ENCODE data around the gene DGKI.
A peak's percentile ranks its signal among the peaks of the same experiment; 100 is the strongest.

Gene DGKI

DNA sequence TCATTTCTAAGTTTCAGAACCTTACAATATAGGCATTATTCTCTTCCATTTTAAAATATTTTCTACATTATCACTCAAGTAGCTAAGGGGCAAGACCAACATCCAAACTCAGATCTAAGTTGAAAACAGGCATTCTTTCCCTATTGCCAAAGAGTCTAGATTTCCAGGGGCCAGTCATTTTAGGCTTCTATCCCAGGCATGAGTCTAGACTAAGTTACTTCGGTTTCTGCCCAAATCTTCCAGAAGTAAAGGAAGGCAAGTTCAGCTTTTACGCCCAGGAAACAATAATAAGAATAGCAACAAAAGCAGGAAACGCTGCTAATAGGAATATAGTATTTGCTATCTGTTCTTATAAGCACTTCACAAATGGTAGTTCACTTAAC lies 189.9 kb downstream of the DGKI start:
- H3K4me3 ChIP-seq (ENCODE audit: low read depth, low read length), result no peak overlapping the region
- TF ChIP-seq, protein P1, sequence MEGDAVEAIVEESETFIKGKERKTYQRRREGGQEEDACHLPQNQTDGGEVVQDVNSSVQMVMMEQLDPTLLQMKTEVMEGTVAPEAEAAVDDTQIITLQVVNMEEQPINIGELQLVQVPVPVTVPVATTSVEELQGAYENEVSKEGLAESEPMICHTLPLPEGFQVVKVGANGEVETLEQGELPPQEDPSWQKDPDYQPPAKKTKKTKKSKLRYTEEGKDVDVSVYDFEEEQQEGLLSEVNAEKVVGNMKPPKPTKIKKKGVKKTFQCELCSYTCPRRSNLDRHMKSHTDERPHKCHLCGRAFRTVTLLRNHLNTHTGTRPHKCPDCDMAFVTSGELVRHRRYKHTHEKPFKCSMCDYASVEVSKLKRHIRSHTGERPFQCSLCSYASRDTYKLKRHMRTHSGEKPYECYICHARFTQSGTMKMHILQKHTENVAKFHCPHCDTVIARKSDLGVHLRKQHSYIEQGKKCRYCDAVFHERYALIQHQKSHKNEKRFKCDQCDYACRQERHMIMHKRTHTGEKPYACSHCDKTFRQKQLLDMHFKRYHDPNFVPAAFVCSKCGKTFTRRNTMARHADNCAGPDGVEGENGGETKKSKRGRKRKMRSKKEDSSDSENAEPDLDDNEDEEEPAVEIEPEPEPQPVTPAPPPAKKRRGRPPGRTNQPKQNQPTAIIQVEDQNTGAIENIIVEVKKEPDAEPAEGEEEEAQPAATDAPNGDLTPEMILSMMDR (IDR thresholded peaks at IDR 0.05; ENCODE audit: control insufficient read depth, extremely low read depth, insufficient read depth), result no peak
- DNase-seq (ENCODE audit: low read depth), result no peak

GRCh38 chr7:137656227-137656849 lies 190.4 kb downstream of the DGKI start:
- DNase-seq (ENCODE audit: low read depth), result peak; percentile 21
- TF ChIP-seq, protein P1 (IDR thresholded peaks at IDR 0.05; ENCODE audit: control insufficient read depth, extremely low read depth, insufficient read depth), result peak; percentile 82
- no peak overlapping the region for H3K4me3 ChIP-seq (ENCODE audit: low read depth, low read length)

DNA sequence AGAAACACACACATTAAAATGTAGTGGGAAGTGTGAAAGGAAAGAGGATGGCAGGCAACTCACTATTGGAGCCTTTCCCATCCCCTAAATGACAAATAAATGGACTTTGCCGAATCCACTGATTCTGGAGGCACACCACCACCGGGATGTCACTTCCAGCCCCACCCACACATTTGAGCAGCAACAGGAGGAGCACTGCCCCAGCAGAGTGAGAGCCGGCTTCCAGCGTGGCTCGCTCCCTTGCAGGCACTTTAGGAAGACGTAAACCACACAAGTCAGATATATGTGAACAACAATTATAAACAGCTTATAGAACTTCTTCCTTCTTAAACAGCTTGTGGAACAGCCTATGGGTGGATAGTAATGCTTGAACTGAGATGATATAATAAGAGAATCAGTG lies 191.0 kb downstream of the DGKI start:
- TF ChIP-seq, protein P1 (IDR thresholded peaks at IDR 0.05; ENCODE audit: control insufficient read depth, extremely low read depth, insufficient read depth), result no peak
- no peak overlapping the region for H3K4me3 ChIP-seq (ENCODE audit: low read depth, low read length)
- DNase-seq (ENCODE audit: low read depth), result no peak

- no peak for DNase-seq (ENCODE audit: low read depth)
- TF ChIP-seq, protein P1 (IDR thresholded peaks at IDR 0.05; ENCODE audit: control insufficient read depth, extremely low read depth, insufficient read depth), result no peak
- no peak overlapping the region for H3K4me3 ChIP-seq (ENCODE audit: low read depth, low read length)
These were observed 194.1 kb downstream of the DGKI start for GRCh38 chr7:137652721-137653120.

- TF ChIP-seq, protein P1 (IDR thresholded peaks at IDR 0.05; ENCODE audit: control insufficient read depth, extremely low read depth, insufficient read depth), result no peak
- no peak for DNase-seq (ENCODE audit: low read depth)
- no peak overlapping the region for H3K4me3 ChIP-seq (ENCODE audit: low read depth, low read length)
These were observed 198.7 kb downstream of the DGKI start for GRCh38 chr7:137647905-137648565.

GRCh38 chr7:137642472-137642871 lies 204.3 kb downstream of the DGKI start:
- TF ChIP-seq, protein P1 (IDR thresholded peaks at IDR 0.05; ENCODE audit: control insufficient read depth, extremely low read depth, insufficient read depth), result no peak
- no peak overlapping the region for H3K4me3 ChIP-seq (ENCODE audit: low read depth, low read length)
- peak; percentile 63 for DNase-seq (ENCODE audit: low read depth)

- no peak overlapping the region for H3K4me3 ChIP-seq (ENCODE audit: low read depth, low read length)
- TF ChIP-seq, protein P1 (IDR thresholded peaks at IDR 0.05; ENCODE audit: control insufficient read depth, extremely low read depth, insufficient read depth), result no peak
- DNase-seq (ENCODE audit: low read depth), result no peak
These were observed 204.7 kb downstream of the DGKI start for GRCh38 chr7:137642031-137642430.
